Right lung (tissue), 5 donors: ENCODE results near the gene CENPO. TPM values are rescaled to one million over a fixed set of nuclear protein-coding genes. Genes with fewer than 3 reads are reported as not detected.

Experiments used
- DNase-seq, 2 donors: peaks; one replicate each; pipeline ENCODE4 v3.0.0-alpha.2; 2013
- polyA plus RNA-seq, 5 donors: library from polyadenylated mRNA; unstranded; fragments of 120-200 nt; gene quantifications; one replicate each; pipeline versions ENCODE4 v1.2.1 to v1.2.3, GENCODE V29; 2013; ENCODE audit warnings: inconsistent platforms in 1 of 5, low replicate concordance in 1 of 5; ENCODE audit not compliant: insufficient read length in 5 of 5, insufficient read depth in 1 of 5

The CENPO gene
- polyA plus RNA-seq, 5 donors, result 17.8 to 31.5 (median 22.7) TPM

DNA sequence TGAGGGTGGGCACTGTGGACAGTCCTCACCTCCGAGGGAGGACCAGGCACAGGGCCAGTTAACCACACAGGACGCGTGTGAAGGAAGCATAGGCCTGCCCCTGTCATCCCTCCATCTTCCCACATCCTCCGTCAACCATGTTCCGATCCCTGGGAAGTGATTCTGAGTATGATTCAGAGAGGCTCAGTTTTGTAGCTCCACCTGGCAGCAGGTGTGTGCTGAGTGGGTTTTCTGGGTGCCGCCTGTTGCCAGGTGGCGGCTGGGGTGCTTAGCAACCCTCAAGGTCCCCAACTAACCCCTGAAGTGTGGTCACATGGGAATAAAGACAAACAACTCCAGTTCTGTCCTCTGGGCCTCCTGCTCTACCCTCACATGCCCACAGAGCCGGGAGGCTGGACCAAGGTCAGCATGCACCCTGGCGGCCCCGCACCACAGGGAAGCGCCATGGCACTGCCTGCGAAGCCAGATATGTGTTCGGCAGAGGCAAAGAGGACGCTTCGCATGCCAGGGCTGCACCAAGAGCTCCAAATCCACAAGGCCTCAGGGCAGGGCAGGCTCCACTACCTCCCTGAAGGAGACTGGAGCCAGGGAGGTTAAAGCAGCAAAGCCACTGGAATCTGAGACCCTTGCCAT is 66.9 kb downstream of the CENPO start:
- DNase-seq, result no peak

DNA sequence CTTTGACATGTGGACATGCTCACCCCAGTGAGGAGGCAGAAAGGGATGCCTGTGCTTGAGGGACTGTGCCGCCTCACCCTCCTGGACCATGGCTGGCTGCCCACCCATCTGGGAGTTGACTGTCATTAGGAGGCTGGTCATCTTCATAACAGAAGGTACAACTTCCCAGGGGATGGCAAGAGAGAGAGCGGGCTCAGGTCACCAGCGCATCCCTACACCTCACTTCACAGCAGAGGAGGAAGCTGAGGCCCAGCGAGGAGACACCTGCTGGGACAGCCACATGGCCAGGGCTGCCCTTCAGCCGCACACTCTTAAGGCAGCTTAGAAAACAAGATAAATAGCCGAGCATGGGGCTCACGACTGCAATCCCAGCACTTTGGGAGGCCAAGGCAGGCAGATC is 67.4 kb downstream of the CENPO start:
- DNase-seq, result no peak

DNA sequence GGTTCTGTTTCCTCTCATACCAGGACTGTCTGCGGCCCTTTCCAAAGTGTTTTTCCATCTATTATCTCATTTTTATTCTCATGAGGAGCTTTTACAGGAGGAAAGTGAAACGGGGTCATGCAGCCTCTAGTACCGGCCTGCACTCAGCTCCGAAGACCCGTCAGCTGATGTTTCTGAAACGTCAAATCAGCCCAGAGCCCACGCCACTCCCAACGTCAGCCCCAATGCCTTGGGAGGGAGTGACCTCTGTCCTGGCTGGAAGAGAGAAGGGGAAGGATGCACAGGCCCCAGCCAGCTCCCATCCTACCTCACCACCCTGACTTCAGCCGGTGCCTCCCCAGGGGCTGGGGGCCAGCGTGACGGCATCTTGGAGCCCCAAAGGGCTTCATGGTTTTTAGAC is 68.3 kb downstream of the CENPO start:
- DNase-seq, result no peak

DNA sequence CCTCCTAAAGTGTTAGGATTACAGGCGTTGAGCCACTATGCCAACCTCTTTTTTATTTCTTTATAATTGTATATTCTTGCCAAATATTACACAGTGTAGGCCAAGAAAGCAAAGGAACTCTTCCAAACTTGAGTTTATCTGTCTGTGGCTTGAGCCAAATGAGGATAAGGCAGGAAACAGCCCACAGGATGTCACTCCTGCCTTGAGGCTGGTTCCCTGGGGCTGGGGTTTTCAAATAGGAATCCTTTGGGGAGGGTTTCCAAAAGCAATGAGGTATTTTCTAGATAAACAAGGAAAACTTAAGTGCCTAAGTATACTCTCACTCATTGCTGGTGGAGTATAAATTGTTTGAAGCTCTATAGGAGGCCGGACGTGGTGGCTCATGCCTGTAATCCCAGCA is 70.4 kb downstream of the CENPO start:
- DNase-seq, result no peak

DNA sequence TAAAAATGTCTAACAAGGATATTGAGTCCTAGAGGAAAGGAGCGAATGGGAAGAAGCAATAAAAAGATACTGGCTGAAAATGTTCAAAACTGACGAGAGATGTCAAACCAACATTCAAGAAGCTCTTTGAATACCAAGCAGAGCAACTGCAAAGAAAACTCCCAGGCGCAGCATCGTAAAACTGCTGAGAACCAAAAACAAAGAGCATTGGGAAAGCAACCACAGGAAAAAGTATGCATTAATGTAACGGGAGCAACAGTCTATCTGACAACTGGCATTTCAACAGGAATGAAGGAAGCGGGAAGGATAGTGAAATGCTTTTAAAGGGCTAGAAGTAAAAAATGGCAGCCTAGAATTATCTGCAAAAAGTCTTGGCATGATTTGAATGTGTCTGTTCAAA is 73.7 kb downstream of the CENPO start:
- DNase-seq, result no peak

DNA sequence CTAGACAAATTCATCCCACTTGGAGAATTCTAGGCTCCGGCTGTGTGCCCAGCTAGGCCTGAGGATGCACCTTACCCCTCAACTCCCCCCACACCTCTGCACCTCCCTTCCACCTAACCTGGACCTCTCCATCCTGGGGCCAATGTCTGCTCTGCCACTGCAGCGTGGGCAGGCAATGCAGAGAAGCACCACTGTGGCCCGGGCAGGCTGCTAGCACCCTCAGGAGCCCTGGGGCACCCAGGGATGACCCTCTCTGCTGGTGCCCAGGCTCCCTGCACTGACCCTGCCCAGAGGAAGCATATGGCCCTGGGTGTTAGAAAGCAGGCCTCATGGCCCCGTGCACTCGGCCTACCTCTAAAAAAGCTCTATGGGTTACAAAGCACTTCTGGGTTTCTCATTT is 77.2 kb downstream of the CENPO start:
- DNase-seq, result no peak

DNA sequence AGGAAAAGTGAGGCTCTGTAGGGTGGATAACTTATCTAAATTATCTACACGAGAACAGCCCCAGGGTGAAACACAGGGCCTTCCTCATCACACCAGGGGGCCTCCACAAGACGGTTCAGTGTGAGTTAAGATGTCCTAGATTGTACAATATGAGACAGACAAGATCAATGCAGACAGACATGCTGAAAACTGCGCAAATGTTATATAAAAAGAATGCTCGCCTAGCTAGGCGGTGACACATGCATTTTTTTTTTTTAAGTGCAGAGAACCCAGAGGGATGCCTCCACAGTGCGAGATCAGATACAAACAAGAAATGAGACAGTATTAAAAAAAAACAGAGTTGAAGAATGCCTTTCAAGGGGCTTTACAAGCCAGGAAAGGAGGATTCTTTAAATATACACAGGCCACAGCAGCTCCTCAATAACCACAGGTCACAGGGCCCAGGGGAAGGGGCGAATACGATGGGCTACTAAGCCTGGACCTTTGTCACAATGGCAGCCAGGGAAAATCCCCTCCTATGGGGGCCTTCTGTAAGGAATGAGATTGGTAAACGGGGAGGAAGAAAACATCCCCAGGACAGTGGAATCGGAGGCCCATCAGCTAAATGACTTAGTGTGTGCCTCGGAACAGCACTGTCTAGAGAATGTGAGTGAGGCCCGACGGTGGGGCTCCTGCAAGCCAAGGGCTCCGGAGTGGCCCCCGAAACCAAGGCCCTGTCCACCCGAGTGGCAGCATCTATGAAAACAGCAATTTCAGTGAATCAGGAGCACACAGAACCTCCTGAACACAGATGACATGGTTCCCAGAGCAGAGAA is 77.9 kb downstream of the CENPO start:
- DNase-seq, result no peak

DNA sequence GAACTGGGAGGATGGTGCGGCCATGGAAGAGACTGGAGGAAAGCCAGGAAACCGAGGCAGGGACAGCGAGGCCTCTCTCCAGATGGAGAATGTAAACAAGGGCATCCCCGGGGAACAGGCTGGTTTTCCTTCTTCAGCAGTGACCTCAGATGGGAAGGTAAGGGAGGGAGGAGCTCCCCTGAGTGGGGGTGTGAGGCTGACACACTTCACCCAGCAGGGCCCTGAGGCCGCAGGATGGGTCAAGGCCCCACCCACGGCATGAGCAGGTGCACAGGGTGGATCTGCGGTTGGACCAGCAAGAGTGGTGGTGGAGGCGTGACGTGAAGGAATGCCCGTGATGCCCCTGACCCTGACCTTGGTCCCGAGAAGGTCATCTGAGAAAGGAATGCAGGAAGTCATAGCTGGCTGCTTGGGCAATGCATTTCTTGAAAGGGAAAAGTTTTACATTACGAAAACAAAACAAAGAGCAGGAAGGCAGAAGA is 78.7 kb downstream of the CENPO start:
- no peak for DNase-seq

Other genes starting within 250 kb of the CENPO start
- 10 to 100 TPM; 46.9 to 62.6 (median 51.6) TPM for gene PTRHD1, start within 50 bp of the CENPO start, polyA plus RNA-seq
- gene ADCY3, start 126.8 kb downstream of the CENPO start, polyA plus RNA-seq, result 10 to 100 TPM; 33.5 to 37.9 (median 35.4) TPM
- 10 to 100 TPM in 4 of 5 donors, 1 to 10 TPM in 1; 8.4 to 12.0 (median 11.0) TPM for gene DNAJC27, start 178.5 kb downstream of the CENPO start, polyA plus RNA-seq
- 1 to 10 TPM; 5.7 to 9.6 (median 6.8) TPM for gene EFR3B, start 248.7 kb downstream of the CENPO start, polyA plus RNA-seq